ENCODE data around the gene LTN1. TPM values are rescaled to one million over a fixed set of nuclear protein-coding genes. Genes with fewer than 3 reads are reported as not detected.

Gene LTN1
- total RNA-seq, 1 experiment from 2014 or later: 23.9 TPM

DNA sequence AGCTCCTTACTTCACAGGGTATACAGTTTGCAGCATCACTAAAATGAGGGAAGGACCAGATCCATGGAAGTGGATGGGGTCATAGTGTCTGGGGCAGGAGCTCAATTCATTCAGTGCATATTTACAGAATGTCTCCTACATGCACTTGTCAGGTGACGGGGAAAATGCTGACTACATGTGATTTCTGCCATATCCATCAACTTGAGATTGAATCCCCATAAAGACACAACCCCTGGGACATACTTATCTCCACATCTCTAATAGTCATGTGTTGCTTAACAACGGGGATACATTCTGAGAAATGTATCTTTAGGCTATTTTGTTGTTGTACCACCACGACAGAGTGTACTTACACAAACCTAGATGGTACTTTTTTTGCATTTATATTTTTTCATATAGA, 14.5 kb upstream of the LTN1 start:
- Histone ChIP-seq H3K27me3 (ENCODE audit: insufficient read depth, low read length) (no peaks in the 10 kb centered on the region), H4K5ac (ENCODE audit: insufficient read length, low read depth, low read length) (no peak overlapping the region), H3T11ph (ENCODE audit: low read length) (no peak overlapping the region), H3K14ac (ENCODE audit: insufficient read depth, low read length) (no peak overlapping the region), H2BK15ac (ENCODE audit: low read depth, low read length) (no peak overlapping the region), H2BK5ac (ENCODE audit: insufficient read length, low read length) (no peak overlapping the region), H2BK120ac (ENCODE audit: low read depth, low read length, poor library complexity, severe bottlenecking) (no peak overlapping the region), H3K27ac (ENCODE audit: insufficient read length, low read depth, low read length) (no peak overlapping the region), H2AFZ (ENCODE audit: low read length) (no peak overlapping the region), H3K4ac (ENCODE audit: low read depth, low read length) (no peak overlapping the region), H3K56ac (ENCODE audit: insufficient read length, low read depth, low read length) (no peak overlapping the region), H3K18ac (ENCODE audit: insufficient read length, low read depth, low read length) (no peak overlapping the region), H2BK20ac (ENCODE audit: low read depth, low read length, poor library complexity, severe bottlenecking) (no peak overlapping the region), H3K79me2 (ENCODE audit: insufficient read depth, low read length) (no peaks in the 10 kb centered on the region), H4K20me1 (ENCODE audit: control insufficient read depth, insufficient read depth, insufficient read length) (no peaks in the 10 kb centered on the region), H4K8ac (replicated peaks; ENCODE audit: insufficient read length, low read depth, low read length) (no peak overlapping the region), H3K23me2 (ENCODE audit: insufficient read length, low read depth, low read length, poor library complexity, severe bottlenecking) (peaks cover 3% of the 10 kb centered on the region), H3K9ac (ENCODE audit: extremely low read depth, insufficient read length, low read length) (no peak overlapping the region), H4K91ac (ENCODE audit: insufficient read length, low read depth, low read length) (no peak overlapping the region), H3K79me1 (ENCODE audit: insufficient read depth, low read depth, low read length, poor library complexity, severe bottlenecking) (no peaks in the 10 kb centered on the region), H3K4me1 (ENCODE audit: insufficient read depth, low read length) (no peaks in the 10 kb centered on the region), H2AK5ac (ENCODE audit: insufficient read length, low read length) (no peak overlapping the region), H2BK12ac (ENCODE audit: insufficient read length, low read depth, low read length) (no peak overlapping the region), H3K23ac (ENCODE audit: insufficient read length, low read depth, low read length) (no peak overlapping the region), H3K9me3 (ENCODE audit: control insufficient read depth, low read depth, low read length) (no peaks in the 10 kb centered on the region), H3K4me2 (ENCODE audit: insufficient read depth, insufficient read length, low read length) (no peak overlapping the region)
- H3K27ac Mint-ChIP-seq: no peak overlapping the region
- H3K36me3 Mint-ChIP-seq (ENCODE audit: insufficient read depth in 1 of 3, low read depth in 3 of 3): peaks cover 0 to 2% (median 0%) of the 10 kb centered on the region in 3 experiments; a peak in 2 of 7 replicates
- WGBS (ENCODE audit: extremely low coverage, insufficient read length, low lambda C conversion rate): no CpG with 5 or more reads among the region's 3 CpGs
- H3K4me3 Mint-ChIP-seq: no peak overlapping the region
- H3K27me3 Mint-ChIP-seq (ENCODE audit: low read depth): peaks cover 5% of the 10 kb centered on the region; the same call in 1 of the 2 replicates
- TF ChIP-seq, protein P1, sequence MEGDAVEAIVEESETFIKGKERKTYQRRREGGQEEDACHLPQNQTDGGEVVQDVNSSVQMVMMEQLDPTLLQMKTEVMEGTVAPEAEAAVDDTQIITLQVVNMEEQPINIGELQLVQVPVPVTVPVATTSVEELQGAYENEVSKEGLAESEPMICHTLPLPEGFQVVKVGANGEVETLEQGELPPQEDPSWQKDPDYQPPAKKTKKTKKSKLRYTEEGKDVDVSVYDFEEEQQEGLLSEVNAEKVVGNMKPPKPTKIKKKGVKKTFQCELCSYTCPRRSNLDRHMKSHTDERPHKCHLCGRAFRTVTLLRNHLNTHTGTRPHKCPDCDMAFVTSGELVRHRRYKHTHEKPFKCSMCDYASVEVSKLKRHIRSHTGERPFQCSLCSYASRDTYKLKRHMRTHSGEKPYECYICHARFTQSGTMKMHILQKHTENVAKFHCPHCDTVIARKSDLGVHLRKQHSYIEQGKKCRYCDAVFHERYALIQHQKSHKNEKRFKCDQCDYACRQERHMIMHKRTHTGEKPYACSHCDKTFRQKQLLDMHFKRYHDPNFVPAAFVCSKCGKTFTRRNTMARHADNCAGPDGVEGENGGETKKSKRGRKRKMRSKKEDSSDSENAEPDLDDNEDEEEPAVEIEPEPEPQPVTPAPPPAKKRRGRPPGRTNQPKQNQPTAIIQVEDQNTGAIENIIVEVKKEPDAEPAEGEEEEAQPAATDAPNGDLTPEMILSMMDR (conservative IDR thresholded peaks at IDR 0.05): no peak
- no peaks in the 10 kb centered on the region for H3K4me1 Mint-ChIP-seq
- H3K9me3 Mint-ChIP-seq: peaks cover 0 to 7% of the 10 kb centered on the region in 2 experiments; a peak in 3 of 5 replicates
- no peak for DNase-seq

Data from H9 (cell line).